ENCODE measurements around the gene COBLL1.

- TF ChIP-seq CTCF (IDR thresholded peaks at IDR 0.05; ENCODE audit: low read depth, low read length) (no peak), POLR2A (IDR thresholded peaks at IDR 0.05; ENCODE audit: extremely low read depth, insufficient read length) (no peak), MAX (IDR thresholded peaks at IDR 0.05; ENCODE audit: low read depth, low read length) (no peak)
Measured at GRCh38 chr2:164719996-164720941, 121.4 kb downstream of the COBLL1 start.
